Peyer's patch (tissue), 4 donors: Measurements from ENCODE around the gene NFATC2IP. TPM values are rescaled to one million over a fixed set of nuclear protein-coding genes. Genes with fewer than 3 reads are reported as not detected.
"Not testable (repeated sequence)": the region's sequence is repeated elsewhere in the genome, so short reads cannot be mapped to it uniquely, and the experiment has no call there.

Experiments used
- DNase-seq, 3 donors: peaks; one replicate each; pipeline ENCODE4 v3.0.0-alpha.2; 2017 to 2019
- H3K27ac ChIP-seq, 4 donors: fragments of 200-600 bp; sonication (generic); one replicate each; pipeline ENCODE4 v1.5.1; 2016 to 2019
- H3K27me3 ChIP-seq, 2 donors: fragments of 200-600 bp; sonication (generic); one replicate each; pipeline ENCODE4 v1.5.1; 2019
- H3K36me3 ChIP-seq, 3 donors: fragments of 200-600 bp; sonication (generic); one replicate each; pipeline ENCODE4 v1.5.1; 2016 to 2019
- H3K4me1 ChIP-seq, 4 donors: fragments of 200-600 bp; sonication (generic); one replicate each; pipeline ENCODE4 v1.5.1; 2016 to 2019
- H3K4me3 ChIP-seq, 4 donors: fragments of 200-600 bp; sonication (generic); 1 replicate in 3 of 4; 2 replicates in 1 of 4; pipeline ENCODE4 v1.5.1; 2016 to 2019; ENCODE audit warnings: mild to moderate bottlenecking in 1 of 4
- H3K9me3 ChIP-seq, 4 donors: fragments of 200-600 bp; sonication (generic); one replicate each; pipeline ENCODE4 v1.5.1; 2016 to 2019; ENCODE audit warnings: mild to moderate bottlenecking in 1 of 4
- POLR2A ChIP-seq, 2 donors: fragments of 450-650 bp; IDR thresholded peaks; one replicate each; pipeline ENCODE4 v1.5.1; 2017; ENCODE audit warnings: antibody characterized with exemption in 2 of 2, mild to moderate bottlenecking in 2 of 2, moderate library complexity in 2 of 2
- total RNA-seq, 4 donors: library from RNA; depleted of rRNA; stranded (reverse); fragments of >200 nt; gene quantifications; one replicate each; pipeline ENCODE4 v1.1.0, GENCODE V29; 2016
- TF ChIP-seq, protein P1 (sequence below), 6 experiments: fragments of 450-650 bp in 4 of 6; fragments of 200-600 bp in 2 of 6; sonication (generic) in 1 of 6; IDR thresholded peaks; one replicate each; pipeline ENCODE4 v1.5.1; 2017 to 2019; ENCODE audit warnings: antibody characterized with exemption in 6 of 6, mild to moderate bottlenecking in 3 of 6, moderate library complexity in 1 of 6

NFATC2IP gene
- total RNA-seq, 4 donors from 2014 or later, result 53.8 to 86.5 (median 79.6) TPM

- H3K4me3 ChIP-seq, result no peak overlapping the region
- no peaks in the 10 kb centered on the region for H3K27me3 ChIP-seq
- no peak for DNase-seq
- no peak overlapping the region for H3K27ac ChIP-seq
- H3K9me3 ChIP-seq, result no peaks in the 10 kb centered on the region
- H3K36me3 ChIP-seq, result no peaks in the 10 kb centered on the region
- TF ChIP-seq POLR2A (IDR thresholded peaks at IDR 0.05), result no peak
- peaks cover 0 to 11% (median 0%) of the 10 kb centered on the region in 4 donors for H3K4me1 ChIP-seq
Observed at GRCh38 chr16:28938721-28939120, 12.0 kb upstream of the NFATC2IP start.

GRCh38 chr16:28939825-28940224 is 10.9 kb upstream of the NFATC2IP start:
- not testable (repeated sequence) for H3K27ac ChIP-seq, H3K4me1 ChIP-seq, DNase-seq, H3K9me3 ChIP-seq, H3K4me3 ChIP-seq, H3K36me3 ChIP-seq, H3K27me3 ChIP-seq

GRCh38 chr16:28943281-28943680 is 7.5 kb upstream of the NFATC2IP start:
- H3K27me3 ChIP-seq, result no peaks in the 10 kb centered on the region

DNA sequence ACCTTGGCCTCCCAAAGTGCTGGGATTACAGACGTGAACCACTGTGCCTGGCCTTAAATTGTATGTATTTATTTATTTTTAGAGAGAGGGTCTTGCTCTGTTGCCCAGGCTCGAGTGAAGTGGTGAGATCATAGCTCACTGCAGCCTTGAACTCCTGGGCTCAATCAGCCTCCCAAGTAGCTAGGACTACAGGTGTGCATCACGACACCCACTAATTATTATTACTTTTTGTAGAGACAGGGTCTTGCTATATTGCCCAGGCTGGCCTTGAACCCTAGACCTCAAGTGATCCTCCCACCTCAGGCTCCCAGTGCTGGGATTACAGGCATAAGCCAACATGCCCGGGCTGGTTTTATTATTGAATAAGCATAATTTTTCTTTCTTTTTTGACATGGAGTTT is 4.1 kb upstream of the NFATC2IP start:
- no peaks in the 10 kb centered on the region for H3K27me3 ChIP-seq
- H3K4me3 ChIP-seq, result no peak overlapping the region

More at GRCh38 chr16:28943281-28943680, 7.5 kb upstream of the NFATC2IP start:
- Histone ChIP-seq H3K27ac (no peak overlapping the region), H3K4me3 (no peak overlapping the region), H3K4me1 (peaks cover 0 to 16% (median 2%) of the 10 kb centered on the region in 4 donors), H3K9me3 (no peaks in the 10 kb centered on the region), H3K36me3 (no peaks in the 10 kb centered on the region)
- TF ChIP-seq, protein P1, sequence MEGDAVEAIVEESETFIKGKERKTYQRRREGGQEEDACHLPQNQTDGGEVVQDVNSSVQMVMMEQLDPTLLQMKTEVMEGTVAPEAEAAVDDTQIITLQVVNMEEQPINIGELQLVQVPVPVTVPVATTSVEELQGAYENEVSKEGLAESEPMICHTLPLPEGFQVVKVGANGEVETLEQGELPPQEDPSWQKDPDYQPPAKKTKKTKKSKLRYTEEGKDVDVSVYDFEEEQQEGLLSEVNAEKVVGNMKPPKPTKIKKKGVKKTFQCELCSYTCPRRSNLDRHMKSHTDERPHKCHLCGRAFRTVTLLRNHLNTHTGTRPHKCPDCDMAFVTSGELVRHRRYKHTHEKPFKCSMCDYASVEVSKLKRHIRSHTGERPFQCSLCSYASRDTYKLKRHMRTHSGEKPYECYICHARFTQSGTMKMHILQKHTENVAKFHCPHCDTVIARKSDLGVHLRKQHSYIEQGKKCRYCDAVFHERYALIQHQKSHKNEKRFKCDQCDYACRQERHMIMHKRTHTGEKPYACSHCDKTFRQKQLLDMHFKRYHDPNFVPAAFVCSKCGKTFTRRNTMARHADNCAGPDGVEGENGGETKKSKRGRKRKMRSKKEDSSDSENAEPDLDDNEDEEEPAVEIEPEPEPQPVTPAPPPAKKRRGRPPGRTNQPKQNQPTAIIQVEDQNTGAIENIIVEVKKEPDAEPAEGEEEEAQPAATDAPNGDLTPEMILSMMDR (IDR thresholded peaks at IDR 0.05), result no peak
- TF ChIP-seq POLR2A (IDR thresholded peaks at IDR 0.05), result no peak
- no peak for DNase-seq

DNA sequence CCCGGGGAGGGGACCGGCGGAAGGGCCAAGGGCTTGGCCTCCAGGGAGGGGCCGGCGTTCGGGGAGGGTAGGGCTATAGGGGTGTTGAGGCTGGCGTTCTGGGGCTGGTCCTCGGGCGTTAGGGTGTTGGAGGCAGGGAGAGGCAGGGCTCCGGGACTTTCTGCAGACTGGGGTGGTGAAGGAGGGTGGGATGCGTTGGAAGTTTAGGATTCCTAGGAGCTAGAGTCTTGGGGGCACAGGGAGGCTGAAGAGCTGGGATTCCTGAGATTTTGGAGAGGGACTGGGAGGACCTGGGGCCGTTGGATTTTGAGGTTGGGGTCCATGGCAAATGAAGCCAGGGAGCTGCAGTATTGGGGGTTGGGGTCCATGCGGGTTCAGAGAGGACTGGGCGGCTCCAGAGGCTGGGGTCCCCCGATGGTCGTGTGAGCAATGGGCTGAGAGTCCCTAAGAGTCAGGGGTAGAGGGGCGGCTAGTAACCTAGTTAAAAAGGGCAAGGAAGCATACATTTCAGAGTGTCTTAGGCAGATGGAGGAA is 740 bp downstream of the NFATC2IP start:
- Histone ChIP-seq H3K9me3 (no peaks in the 10 kb centered on the region), H3K4me3 (peak overlapping the region; percentile 65 to 87 (median 79)), H3K27ac (peak overlapping the region; percentile 79 to 87 (median 84)), H3K27me3 (no peaks in the 10 kb centered on the region), H3K4me1 (peaks cover 0 to 21% (median 9%) of the 10 kb centered on the region in 4 donors), H3K36me3 (peaks cover 0 to 37% (median 0%) of the 10 kb centered on the region in 3 donors)
- TF ChIP-seq, protein P1 (IDR thresholded peaks at IDR 0.05), result no peak
- peak in 1 of 3 donors; percentile 82 for DNase-seq

More for the DNA sequence above, 4.1 kb upstream of the NFATC2IP start:
- no peaks in the 10 kb centered on the region for H3K36me3 ChIP-seq
- no peaks in the 10 kb centered on the region for H3K9me3 ChIP-seq
- no peak for DNase-seq
- H3K27ac ChIP-seq, result no peak overlapping the region
- no peak for TF ChIP-seq POLR2A (IDR thresholded peaks at IDR 0.05)
- TF ChIP-seq, protein P1 (IDR thresholded peaks at IDR 0.05), result no peak
- H3K4me1 ChIP-seq, result peaks cover 0 to 22% (median 5%) of the 10 kb centered on the region in 4 donors

GRCh38 chr16:28958216-28958615 is 7.5 kb downstream of the NFATC2IP start:
- H3K27me3 ChIP-seq, result no peaks in the 10 kb centered on the region

More at GRCh38 chr16:28958216-28958615, 7.5 kb downstream of the NFATC2IP start:
- Histone ChIP-seq H3K9me3 (no peaks in the 10 kb centered on the region), H3K4me3 (no peak overlapping the region), H3K4me1 (no peaks in the 10 kb centered on the region), H3K27ac (no peak overlapping the region), H3K36me3 (peaks cover 0 to 91% (median 0%) of the 10 kb centered on the region in 3 donors)
- no peak for DNase-seq
- TF ChIP-seq POLR2A (IDR thresholded peaks at IDR 0.05), result no peak
- TF ChIP-seq, protein P1 (IDR thresholded peaks at IDR 0.05), result no peak
